ENCODE results near the gene SLC35F6.

- TF ChIP-seq POLR2A (IDR thresholded peaks at IDR 0.05) (no peak), CTCF (IDR thresholded peaks at IDR 0.05) (no peak)
Observed at GRCh38 chr2:26786207-26787028, 22.3 kb downstream of the SLC35F6 start.

All from heart left ventricle (tissue), 13 donors.